GM19324 (cell line): ENCODE measurements around the gene CDH2.

Experiments used
- ATAC-seq: cut with Tn5 transposase; IDR thresholded peaks from one replicate; pipeline ENCODE4 v1.9.1; 2021; ENCODE audit warnings: mild to moderate bottlenecking, moderate library complexity; ENCODE audit not compliant: unreplicated experiment, low FRiP score

Gene CDH2

DNA sequence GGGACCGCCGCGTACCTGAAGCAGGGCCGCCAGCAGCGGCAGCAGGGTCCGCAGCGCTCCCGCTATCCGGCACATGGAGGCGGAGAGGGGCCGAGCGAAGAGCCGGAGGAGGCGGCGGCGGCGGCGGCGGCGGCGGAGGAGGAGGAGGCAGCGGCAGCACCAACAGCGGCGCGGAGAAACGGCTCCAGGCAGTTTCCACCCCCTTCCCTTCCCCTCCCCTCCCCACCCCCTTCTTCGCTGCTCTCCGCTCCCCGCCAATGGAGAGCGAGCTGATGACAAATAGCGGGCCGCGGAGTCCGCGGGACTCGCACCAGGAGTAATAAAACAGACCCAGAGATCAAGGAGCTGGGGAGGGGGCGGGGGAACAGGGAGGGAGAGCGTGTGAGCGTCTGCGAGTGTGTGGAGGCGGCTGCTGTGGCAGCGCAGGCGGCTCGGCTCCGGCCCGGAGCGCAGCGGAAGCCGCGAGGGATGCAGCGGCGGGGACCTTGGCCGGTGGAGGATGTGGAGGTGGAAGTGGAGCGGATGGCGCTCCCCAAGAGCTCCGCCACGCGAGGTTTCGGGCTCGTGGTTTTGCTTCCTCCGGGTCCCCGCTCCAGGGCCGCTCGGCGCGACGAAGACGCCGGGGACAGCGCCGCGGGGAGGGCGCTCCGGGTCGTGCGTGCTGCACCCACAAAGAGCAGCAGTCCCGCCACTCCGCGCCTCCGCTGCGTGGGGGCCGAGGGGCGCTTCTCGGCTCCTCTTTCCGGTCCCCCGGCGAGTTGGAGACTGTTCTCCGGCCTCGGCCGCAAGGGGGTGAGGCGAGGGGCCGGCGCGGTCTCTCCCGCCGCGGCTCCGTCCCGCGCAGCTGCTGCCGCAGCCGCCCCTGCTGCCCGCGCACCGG lies at the start of gene CDH2:
Gene CDH2 (minus strand): TSS at position 183 of the 880 bp plus-strand sequence. CDS start 108 bp downstream, at position 75.
- ATAC-seq: no peak

DNA sequence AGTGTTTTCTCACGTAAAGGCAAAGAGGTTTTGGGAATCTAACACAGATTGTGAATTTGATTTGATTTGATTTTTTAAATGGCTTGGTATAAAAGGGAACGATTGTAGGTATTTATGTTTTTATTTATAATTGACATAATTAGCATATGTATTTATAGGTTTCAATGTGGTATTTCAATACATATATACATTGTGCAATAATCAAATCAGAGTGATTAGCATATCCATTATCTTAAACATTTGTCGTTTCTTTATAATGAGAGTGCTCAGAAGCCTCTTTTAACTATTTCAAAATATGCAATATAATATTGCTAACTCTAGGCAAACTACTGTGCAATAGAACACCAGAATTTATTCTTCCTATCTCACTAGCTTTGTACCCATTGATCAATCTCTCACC lies 35.1 kb upstream of the CDH2 start:
- ATAC-seq: no peak

DNA sequence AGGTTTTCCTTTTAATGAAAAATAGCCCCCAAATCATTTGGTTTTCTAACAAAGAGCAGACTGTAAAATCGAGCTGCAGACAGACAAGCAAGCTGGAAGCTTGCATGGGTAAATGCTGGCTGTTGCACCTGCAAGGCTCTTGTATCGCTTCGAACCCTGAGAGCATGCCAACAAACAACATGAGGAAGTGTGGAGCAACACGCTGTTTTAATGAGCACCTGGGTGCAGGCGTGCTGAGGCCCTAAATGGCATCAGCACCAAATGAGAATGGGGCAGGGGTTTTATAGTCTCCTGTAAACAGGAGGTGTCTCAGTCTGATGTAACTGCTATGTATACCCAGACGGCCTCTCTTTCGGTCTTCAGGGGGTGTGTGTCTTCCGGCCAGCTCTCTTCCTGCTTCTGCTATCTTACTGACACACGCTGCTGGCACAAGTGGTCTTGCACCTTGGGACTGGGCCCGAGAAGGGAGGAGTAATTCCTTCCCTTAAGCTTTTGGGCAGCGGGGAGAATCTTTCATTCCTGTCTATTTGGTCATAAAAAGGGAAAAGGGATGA lies 31.9 kb upstream of the CDH2 start:
- no peak for ATAC-seq

DNA sequence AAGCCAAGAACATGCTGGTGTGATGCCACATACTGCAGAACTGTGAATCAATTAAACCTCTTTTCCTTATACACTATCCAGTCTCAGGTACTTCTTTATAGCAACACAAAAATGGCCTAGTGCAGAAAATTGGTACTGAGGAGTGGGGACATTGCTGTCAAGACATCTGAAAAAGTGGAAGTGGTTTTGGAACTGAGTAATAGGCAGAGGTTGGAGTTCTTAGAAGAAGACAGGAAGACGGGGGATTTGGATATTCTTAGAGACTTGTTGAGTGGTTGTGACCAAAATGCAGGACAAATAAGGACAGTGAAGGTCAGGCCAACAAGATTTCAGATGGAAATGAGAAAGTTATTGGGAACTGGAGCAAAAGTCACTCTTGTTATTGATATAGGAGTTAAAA lies 31.3 kb upstream of the CDH2 start:
- no peak for ATAC-seq

DNA sequence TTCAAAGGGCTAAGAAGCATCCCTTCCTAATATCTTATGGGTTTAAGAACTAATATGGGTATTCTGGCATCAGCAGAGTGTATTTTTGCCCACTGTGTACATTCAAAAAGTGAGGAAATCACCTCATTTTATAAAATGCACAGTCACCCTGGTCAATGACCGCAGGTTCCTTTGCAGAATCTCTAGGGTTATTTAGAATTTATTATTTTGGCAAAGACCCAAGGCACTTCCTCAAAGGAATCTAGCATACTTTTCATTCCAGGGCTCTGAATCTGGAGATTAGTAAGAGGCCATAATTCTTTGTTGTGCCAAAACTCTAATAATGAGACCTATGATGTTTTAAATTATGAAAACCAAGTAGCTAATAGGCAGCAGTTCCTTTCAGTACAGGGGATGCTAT lies 27.2 kb upstream of the CDH2 start:
- ATAC-seq: no peak

DNA sequence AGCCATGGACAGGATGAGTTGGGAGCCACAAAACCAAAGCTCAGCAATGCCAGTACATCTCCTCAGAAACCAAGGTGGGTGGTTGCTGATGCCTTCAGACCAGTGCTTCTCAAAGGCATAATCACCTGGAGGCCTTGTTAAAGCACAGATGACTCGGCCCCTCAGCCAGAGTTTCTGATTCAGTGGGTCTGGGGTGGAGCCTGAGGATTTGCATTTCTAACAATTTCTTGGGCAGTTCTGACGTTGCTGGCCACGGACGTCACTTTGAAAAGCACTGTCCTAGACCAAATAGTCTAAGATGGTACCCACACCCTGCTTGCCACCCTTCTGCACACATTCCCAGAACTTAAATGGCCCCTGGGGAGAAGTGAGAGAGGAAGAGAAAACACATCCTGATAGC lies 24.1 kb upstream of the CDH2 start:
- no peak for ATAC-seq

DNA sequence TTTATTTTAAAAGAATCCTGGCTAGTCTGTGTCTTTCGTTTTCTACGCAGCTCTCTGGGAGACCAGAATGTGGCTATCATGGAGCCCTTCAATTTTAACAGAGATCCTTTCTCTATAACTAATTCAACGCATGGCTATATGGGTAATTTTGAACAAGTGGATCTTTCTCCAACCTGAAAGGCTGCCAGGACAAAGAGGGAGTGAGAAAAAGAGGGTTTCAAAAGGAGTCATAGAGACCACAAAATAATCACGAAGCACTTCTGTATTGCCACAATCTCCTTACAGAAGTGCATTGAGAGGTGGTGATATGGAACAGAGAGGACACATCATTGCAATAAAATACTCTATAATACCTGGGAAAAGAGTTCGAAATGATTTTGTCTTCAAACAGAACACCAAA lies 21.7 kb upstream of the CDH2 start:
- no peak for ATAC-seq

DNA sequence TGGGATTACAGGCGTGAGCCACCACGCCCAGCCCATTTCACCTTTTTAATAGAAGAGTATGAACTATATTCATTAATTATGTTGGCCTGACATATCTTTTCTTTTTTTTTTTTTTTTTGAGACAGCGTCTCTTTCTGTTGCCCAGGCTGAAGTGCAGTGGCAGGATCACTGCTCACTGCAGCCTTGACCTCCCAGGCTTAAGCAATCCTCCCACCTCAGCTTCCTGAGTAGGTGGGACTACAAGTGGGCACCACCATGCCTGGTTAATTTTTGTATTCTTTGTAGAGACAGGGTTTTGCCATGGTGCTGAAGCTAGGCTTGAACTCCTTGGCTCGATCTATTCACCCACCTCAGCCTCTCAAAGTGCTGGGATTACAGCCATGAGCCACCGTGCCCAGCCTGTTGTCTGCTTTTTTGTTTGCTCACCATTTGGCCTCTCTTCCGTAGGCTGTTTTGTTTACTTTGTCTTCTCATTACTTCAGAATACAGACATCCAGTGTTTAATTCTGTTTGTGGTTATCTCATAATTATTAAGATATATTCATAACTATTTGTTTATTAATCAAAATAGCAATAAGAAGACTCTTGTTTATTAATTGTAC lies 16.3 kb upstream of the CDH2 start:
- no peak for ATAC-seq

DNA sequence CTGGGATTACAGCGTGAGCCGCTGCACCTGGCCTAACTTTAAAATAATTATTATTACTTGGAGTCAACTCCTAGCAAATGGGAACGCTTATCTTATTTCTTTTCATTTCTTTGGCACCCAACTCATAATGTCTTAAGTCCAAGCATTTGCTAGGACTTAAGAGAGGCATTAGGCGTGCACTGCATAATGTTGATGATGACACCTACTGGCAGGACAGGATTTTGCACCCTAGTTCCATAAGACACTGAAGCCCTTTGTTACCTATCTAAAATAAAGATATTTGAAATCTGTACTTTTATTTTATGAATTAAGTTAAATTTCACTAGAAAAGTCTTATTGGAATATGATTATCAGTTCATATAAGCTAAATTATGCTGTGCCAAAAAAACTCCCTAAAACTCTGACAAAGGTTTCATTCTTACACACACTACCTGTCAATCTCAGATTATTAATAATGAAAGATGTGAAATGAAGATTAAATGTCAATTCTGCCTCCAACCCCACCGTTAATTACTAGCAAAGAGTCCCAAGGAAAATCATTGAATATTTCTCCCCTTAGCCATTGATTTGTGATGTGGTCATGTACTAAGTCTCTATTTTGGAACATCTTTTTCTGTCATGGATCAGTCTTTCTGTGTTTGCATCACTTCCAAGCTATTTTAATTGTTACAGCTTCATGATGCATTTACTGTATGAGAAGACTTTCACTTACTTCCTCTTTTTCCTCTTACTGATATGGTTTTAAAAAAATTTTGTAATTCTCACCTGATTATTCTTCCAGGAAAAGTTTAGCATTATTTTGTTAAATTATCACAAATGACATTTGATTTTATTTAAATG lies 12.7 kb upstream of the CDH2 start:
- no peak for ATAC-seq

DNA sequence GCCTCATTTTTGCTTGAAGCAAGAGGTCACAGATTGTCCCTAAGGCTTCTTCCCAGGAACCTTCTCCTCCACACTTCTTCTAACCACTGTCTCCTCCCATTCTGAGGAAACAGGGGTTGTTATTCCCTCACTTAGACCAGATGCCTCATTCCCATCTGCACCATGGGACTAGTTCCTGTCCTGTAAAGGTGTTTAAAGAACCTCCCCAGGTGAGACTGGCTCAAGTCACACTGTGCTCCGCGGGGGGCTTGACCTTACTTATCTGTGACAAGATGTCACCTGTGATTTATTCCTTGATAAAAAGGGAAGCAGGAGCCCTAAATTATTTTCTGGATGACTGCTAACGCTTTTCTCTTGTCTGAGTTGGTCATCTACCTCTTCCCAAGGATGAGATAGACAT lies 8.2 kb upstream of the CDH2 start:
- no peak for ATAC-seq

DNA sequence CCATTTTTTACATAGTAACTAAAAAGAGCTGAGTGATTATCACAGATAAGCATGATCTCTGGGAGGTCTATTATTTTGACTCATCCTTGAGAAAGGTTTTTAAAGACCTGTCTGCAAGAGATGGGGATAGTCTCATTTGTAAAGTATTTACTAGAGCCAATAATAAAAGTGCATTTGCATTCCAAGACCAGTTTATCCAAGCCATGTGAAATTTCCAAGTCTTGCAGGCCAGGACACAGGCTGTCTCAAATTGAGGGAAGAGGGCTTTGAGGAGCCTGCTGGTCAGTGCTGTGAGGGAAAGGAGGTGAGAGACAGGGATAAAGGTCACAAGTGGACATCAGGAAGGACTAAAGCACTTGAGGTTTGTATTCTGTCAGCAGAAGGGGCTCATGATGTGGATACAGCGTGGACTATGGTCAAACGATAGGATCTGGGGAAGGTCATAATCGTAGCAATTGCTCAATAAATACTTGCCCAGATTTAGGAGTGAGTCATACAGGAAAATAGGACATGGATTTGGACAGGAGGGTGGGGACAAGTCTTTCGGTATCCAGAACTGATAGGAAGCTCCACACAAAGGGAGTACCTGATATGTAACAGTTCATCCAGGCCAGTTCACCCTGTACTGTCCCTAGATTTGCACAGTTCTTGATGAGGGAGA lies 6.6 kb upstream of the CDH2 start:
- ATAC-seq: no peak

DNA sequence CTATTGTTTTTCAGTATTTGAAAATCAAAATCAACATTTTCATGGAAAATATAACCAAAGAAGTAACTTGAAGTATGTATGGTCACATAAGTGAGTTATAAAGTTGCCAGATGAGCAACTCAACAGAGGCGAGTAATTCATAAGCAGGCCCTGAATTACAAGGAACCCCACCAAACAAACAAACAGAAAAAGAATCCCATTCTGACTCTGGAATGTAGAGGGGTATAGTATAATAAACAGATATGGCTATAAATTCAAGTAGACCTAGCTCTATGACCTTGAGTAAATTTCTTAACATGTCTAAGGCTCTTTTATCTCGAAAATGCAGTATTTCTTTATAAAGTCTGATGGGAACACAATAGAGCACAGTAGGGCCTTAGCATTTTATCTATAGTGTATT lies 4.7 kb upstream of the CDH2 start:
- no peak for ATAC-seq

DNA sequence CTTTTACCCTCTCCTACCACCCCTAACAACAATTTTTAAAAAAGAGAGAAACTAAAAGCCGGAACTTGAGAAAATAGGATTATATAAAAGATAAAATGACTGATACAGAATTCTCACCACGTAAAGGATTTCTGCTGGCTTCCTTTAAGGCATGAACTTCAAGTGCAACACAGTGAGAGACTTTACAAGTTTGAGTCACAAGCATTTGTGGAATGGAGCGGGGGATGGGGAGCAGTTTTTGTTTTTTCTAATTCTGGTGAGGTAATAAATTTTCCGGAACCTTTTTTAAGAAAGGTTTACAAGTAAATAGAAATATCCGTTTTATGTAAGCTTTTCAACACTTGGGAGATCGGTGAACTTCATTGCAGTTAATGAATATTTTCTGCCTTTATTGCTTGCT lies 1.8 kb upstream of the CDH2 start:
- no peak for ATAC-seq

DNA sequence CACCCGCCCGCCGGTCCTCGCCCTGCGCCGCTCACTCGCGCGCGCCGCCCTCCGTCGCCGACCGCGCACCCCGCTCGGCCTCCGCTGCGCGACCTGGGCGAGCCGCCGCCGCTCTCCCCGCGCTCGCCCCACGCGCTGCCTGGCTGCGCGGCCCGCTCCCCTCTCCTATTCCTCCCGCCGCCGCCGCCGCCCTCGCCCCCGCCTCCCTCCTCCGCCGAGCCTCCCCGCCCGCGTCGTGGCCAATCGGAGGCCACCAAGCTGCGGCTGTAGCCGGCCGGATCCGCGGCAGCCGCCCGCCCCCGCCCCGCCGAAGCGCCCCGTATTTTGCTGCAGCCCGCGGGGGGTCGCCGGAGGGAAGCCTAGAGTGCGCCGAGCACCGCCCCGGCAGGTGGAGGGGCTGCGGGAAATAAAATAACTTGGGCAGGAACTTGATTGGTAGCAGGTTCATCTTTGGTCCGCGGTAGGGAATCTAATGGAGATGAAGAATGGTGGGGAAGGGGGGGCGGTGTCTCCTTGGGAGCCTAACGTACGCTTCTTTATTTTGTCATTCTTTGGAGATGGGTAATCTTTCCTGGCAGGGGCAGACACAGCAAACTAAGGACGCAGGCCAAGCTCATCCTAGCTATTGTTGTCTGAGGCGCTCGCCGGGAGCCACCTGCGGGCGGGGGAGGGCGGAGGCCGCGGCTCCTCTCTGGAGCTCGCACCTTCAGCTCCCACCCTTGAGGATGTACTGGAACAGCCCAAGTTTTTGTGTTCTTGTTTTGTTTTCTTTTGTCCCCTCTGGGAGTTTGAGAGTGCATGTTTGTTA lies 1.1 kb upstream of the CDH2 start:
- ATAC-seq: no peak

DNA sequence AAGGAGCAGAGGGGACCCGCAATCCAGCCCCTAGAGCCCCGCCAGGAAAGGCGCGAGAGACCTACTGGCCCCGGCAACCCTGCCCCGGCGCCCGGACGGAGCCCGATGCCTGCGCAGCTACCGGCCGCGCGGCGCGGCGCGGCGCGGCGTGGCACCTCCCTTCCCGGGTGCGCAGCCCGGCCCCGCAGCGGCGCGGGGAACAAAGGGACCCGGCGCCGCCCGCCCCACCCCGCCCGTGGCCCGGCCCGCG lies 307 bp downstream of the CDH2 start:
- no peak for ATAC-seq

DNA sequence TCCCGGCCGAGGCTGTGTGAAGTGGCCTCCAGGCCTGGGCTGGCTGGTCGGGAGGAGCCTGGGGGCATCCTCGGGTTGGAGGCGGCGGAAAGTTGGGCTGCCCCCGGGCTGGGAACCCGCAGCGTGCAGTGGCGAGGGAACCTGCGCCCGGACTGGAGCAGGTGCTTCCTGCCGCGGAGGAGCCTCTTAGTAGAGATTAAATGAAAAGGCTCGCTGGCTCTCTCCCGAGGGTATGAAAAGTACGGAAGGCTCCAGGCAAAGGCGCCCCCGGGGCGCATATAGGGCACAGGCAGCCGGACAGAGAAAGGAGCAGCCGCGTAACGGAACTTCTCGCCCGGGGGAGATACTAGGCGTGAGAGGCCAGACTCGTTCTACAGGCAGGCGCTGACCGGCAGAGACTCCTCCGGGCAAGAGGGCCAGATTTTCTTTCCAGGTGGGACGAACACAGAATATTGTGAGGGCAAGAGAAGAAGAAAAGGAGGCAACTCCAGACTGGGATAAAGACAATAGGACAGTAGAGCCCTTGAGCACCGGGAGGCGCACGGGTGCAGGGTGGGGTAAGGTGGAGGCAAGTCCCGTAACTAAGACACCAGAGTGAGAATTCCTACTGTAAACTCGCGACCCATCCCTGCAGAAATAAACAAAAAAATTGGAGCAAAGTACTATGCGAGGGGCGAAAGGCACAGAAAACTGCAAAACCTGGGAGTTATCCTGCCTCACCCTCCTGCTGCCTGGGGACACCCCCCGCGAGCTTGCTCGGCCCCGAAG lies 816 bp downstream of the CDH2 start:
- no peak for ATAC-seq

DNA sequence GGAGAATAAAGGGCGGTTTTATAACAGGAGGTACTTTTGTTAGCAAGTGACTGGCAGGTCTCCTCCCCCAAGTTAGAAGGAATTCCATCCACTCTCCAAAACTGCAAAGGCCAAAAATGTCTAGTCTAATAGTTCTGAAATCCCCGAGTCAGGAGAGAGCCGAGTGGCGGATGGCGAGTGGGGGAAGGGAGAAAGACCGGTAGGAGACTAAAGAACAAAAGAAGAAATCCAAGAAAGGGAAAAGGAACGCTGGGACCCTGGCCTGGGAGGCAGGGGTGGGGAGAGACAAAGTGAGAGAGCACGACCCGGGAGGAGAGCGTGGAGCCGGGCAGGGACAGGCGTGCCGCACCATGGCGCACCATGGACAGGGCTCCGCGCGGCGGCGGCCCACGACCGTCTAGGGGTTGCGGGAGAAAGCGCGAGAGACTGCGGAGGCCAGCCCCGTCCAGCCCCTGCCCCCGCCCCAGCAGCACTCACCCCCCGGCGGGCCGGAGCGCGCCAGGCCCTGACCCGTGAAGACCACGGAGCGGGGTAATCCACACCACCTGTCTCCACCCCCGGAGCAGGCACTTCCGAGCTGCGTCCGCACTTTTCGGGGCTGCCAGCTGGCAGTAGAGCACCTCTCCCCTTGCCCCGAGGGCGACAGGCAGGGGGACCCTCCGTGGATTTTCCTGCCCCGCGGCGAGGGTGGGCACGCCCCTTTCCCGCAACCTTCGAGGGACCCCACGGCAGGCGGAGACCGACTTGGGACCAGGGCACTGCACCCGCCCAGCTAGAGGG lies 1.6 kb downstream of the CDH2 start:
- no peak for ATAC-seq

DNA sequence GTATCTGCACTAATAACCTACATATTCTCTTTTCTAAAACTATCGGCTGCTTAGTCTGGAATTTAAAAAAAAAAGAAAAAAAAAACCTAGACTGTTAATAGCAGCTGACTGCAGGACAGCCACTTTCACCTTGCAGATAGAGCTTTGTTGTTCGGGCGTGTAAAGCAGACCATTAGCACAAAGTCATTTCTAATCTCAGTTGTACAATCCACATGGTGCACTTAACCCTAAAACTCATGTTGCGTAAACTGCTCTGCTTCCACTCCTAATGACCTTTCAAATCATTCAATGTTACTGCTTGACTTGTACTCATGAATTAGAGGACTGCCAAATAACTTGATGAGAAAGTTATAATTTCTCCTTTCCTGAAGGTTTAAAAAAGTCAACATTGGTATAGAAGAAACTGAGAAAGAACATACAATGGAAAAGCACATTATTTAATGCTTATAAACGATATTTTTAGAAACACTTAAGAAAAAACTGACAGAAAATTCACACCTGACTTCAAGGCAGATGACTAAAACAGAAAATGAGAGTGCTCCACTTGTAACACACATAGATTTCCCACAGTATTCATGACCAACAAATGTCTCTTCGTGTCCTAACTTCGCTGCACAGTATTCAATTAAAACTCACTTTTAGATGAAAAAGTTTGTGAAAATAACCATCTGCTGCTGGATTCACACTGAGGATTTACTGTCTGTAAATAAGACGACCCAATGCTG lies 2.6 kb downstream of the CDH2 start:
- no peak for ATAC-seq
